HEK293 (cell line): Measurements from ENCODE around the gene KCNC2.

Experiments
- CTCF ChIA-PET: fragments of 350-600 bp; formaldehyde crosslinking; extraction: SDS; loops from one replicate; lab custom pipeline; 2021; ENCODE audit warnings: antibody characterized with exemption; lab: Yijun Ruan, JAX
- POLR2A ChIA-PET: fragments of 300-600 bp; formaldehyde crosslinking; extraction: SDS; loops from one replicate; lab custom pipeline; 2020; ENCODE audit warnings: antibody characterized with exemption, inconsistent platforms; lab: Yijun Ruan, JAX
- H3K27ac ChIP-seq: fragments of 200-500 bp; sonication (Bioruptor generic); 2 replicates; pipeline ENCODE4 v1.5.1; 2014; ENCODE audit warnings: low read depth, low read length, control low read depth, inconsistent platforms; ENCODE audit errors: extremely low read depth
- H3K36me3 ChIP-seq, 2 experiments: fragments of 200-500 bp in 1 of 2; sonication (Bioruptor generic) in 1 of 2; 1 replicate in 1 of 2; 2 replicates in 1 of 2; pipeline ENCODE4 v1.5.1; 2014 to 2017; ENCODE audit warnings: inconsistent platforms in 2 of 2, low read length in 2 of 2; ENCODE audit not compliant: control insufficient read depth in 2 of 2, insufficient read depth in 1 of 2
- H3K4me1 ChIP-seq: fragments of 200-500 bp; sonication (Bioruptor generic); 2 replicates; pipeline ENCODE4 v1.5.1; 2014; ENCODE audit warnings: mild to moderate bottlenecking, low read length, inconsistent platforms; ENCODE audit not compliant: control insufficient read depth, insufficient read depth
- H3K4me3 ChIP-seq: 2 replicates; pipeline ENCODE4 v1.5.1; 2011; ENCODE audit warnings: low read depth, mild to moderate bottlenecking, control low read depth, low read length, moderate library complexity
- H3K9me3 ChIP-seq: fragments of 200-500 bp; sonication (Bioruptor generic); 2 replicates; pipeline ENCODE4 v1.5.1; 2014; ENCODE audit warnings: low read depth, low read length, inconsistent platforms; ENCODE audit not compliant: control insufficient read depth, insufficient read depth
- BCL11A ChIP-seq: fragments of 450-650 bp; formaldehyde crosslinking; IDR thresholded peaks from 2 replicates; pipeline ENCODE4 v1.5.1; 2016; ENCODE audit warnings: low read depth, missing biosample characterization, missing genetic modification characterization
- BCL11B ChIP-seq: fragments of 450-650 bp; formaldehyde crosslinking; IDR thresholded peaks from 2 replicates; pipeline ENCODE4 v1.5.1; 2016; ENCODE audit warnings: low read depth, missing biosample characterization, missing genetic modification characterization
- GLIS1 ChIP-seq: fragments of 450-650 bp; formaldehyde crosslinking; IDR thresholded peaks from 2 replicates; pipeline ENCODE4 v1.5.1; 2016; ENCODE audit warnings: missing biosample characterization, missing genetic modification characterization
- HOXA7 ChIP-seq: sonication (generic); formaldehyde crosslinking; IDR thresholded peaks from 2 replicates; pipeline ENCODE4 v1.8.1; 2022; ENCODE audit warnings: missing genetic modification reagents, borderline replicate concordance
- KLF10 ChIP-seq: fragments of 450-650 bp; IDR thresholded peaks from 2 replicates; pipeline ENCODE4 v1.5.1; 2018; ENCODE audit warnings: missing biosample characterization, mild to moderate bottlenecking, missing genetic modification characterization
- KLF17 ChIP-seq: fragments of 450-650 bp; formaldehyde crosslinking; IDR thresholded peaks from 2 replicates; pipeline ENCODE4 v1.5.1; 2016; ENCODE audit warnings: missing biosample characterization, missing genetic modification characterization
- OSR2 ChIP-seq: fragments of 450-650 bp; formaldehyde crosslinking; IDR thresholded peaks from 2 replicates; pipeline ENCODE4 v1.5.1; 2016; ENCODE audit warnings: missing biosample characterization, missing genetic modification characterization
- PRDM1 ChIP-seq: fragments of 450-650 bp; formaldehyde crosslinking; IDR thresholded peaks from 2 replicates; pipeline ENCODE4; 2016; ENCODE audit warnings: missing biosample characterization, missing genetic modification characterization
- TCF7L2 ChIP-seq: IDR thresholded peaks from 2 replicates; pipeline ENCODE4 v1.6.1; 2011; ENCODE audit warnings: low read depth, mild to moderate bottlenecking, inconsistent platforms, low read length, moderate library complexity, borderline replicate concordance
- WT1 ChIP-seq: fragments of 450-650 bp; formaldehyde crosslinking; IDR thresholded peaks from 2 replicates; pipeline ENCODE4 v1.5.1; 2016; ENCODE audit warnings: missing biosample characterization, missing genetic modification characterization
- ZEB2 ChIP-seq: fragments of 450-650 bp; formaldehyde crosslinking; IDR thresholded peaks from 2 replicates; pipeline ENCODE4 v1.5.1; 2016; ENCODE audit warnings: missing biosample characterization, missing genetic modification characterization
- ZNF112 ChIP-seq: fragments of 450-650 bp; formaldehyde crosslinking; IDR thresholded peaks from 2 replicates; pipeline ENCODE4 v1.5.0; 2017; ENCODE audit warnings: missing biosample characterization, missing genetic modification characterization
- ZNF121 ChIP-seq: fragments of 450-650 bp; formaldehyde crosslinking; IDR thresholded peaks from 2 replicates; pipeline ENCODE4 v1.5.1; 2016; ENCODE audit warnings: missing biosample characterization, missing genetic modification characterization
- ZNF138 ChIP-seq: fragments of 450-650 bp; formaldehyde crosslinking; IDR thresholded peaks from 2 replicates; pipeline ENCODE4 v1.5.1; 2016; ENCODE audit warnings: missing biosample characterization, missing genetic modification characterization, borderline replicate concordance
- ZNF140 ChIP-seq: fragments of 450-650 bp; formaldehyde crosslinking; IDR thresholded peaks from 2 replicates; pipeline ENCODE4 v1.5.1; 2016; ENCODE audit warnings: missing biosample characterization, missing genetic modification characterization
- ZNF239 ChIP-seq: fragments of 450-650 bp; formaldehyde crosslinking; IDR thresholded peaks from 2 replicates; pipeline ENCODE4 v1.5.1; 2016; ENCODE audit warnings: missing biosample characterization, missing genetic modification characterization
- ZNF24 ChIP-seq: fragments of 450-650 bp; formaldehyde crosslinking; IDR thresholded peaks from 2 replicates; pipeline ENCODE4 v1.5.1; 2016; ENCODE audit warnings: missing biosample characterization, missing genetic modification characterization
- ZNF510 ChIP-seq: fragments of 450-650 bp; formaldehyde crosslinking; IDR thresholded peaks from 2 replicates; pipeline ENCODE4 v1.5.1; 2018; ENCODE audit warnings: mild to moderate bottlenecking, missing genetic modification characterization, missing biosample characterization; ENCODE audit not compliant: insufficient replicate concordance
- ZNF548 ChIP-seq: fragments of 450-650 bp; formaldehyde crosslinking; IDR thresholded peaks from 2 replicates; pipeline ENCODE4 v1.5.1; 2016; ENCODE audit warnings: missing biosample characterization, missing genetic modification characterization
- ZNF549 ChIP-seq: fragments of 450-650 bp; IDR thresholded peaks from 2 replicates; pipeline ENCODE4 v1.5.1; 2018; ENCODE audit warnings: missing biosample characterization, missing genetic modification characterization, mild to moderate bottlenecking, inconsistent platforms, moderate library complexity
- ZNF658 ChIP-seq: fragments of 450-650 bp; formaldehyde crosslinking; IDR thresholded peaks from 2 replicates; pipeline ENCODE4; 2016; ENCODE audit warnings: missing biosample characterization, missing genetic modification characterization
- ZNF660 ChIP-seq: fragments of 450-650 bp; IDR thresholded peaks from 2 replicates; pipeline ENCODE4 v1.5.1; 2018; ENCODE audit warnings: missing biosample characterization, mild to moderate bottlenecking, missing genetic modification characterization
- ZNF664 ChIP-seq: fragments of 450-650 bp; formaldehyde crosslinking; IDR thresholded peaks from 2 replicates; pipeline ENCODE4 v1.5.1; 2016; ENCODE audit warnings: missing biosample characterization, missing genetic modification characterization
- ZNF701 ChIP-seq: fragments of 450-650 bp; formaldehyde crosslinking; IDR thresholded peaks from 2 replicates; pipeline ENCODE4 v1.5.1; 2016; ENCODE audit warnings: missing biosample characterization, missing genetic modification characterization
- ZNF837 ChIP-seq: fragments of 450-650 bp; formaldehyde crosslinking; IDR thresholded peaks from 2 replicates; pipeline ENCODE4 v1.5.1; 2016; ENCODE audit warnings: missing biosample characterization, missing genetic modification characterization
- ZSCAN23 ChIP-seq: fragments of 450-650 bp; formaldehyde crosslinking; IDR thresholded peaks from 2 replicates; pipeline ENCODE4 v1.5.1; 2016; ENCODE audit warnings: missing biosample characterization, missing genetic modification characterization

KCNC2 gene

GRCh38 chr12:75137896-75138295 is 71.7 kb downstream of the KCNC2 start (continued):
- TF ChIP-seq BCL11B (tag by site-specific recombination): no peak
- TF ChIP-seq ZNF510 (tag by site-specific recombination): no peak
- no peak for TF ChIP-seq HOXA7 (CRISPR knock-in tag)
- TF ChIP-seq, all 188 proteins: peak for 0

- Histone ChIP-seq H3K9me3 (no peaks in the 10 kb centered on the region), H3K27ac (no peak overlapping the region), H3K4me1 (no peaks in the 10 kb centered on the region), H3K36me3 (no peaks in the 10 kb centered on the region), H3K4me3 (no peak overlapping the region)
- ChIA-PET POLR2A (no interaction called here), CTCF (no interaction called here)
- TF ChIP-seq ZNF660 (tag by site-specific recombination) (no peak), GLIS1 (tag by site-specific recombination) (no peak), ZNF658 (no peak), TCF7L2 (no peak), ZNF24 (tag by site-specific recombination) (no peak), ZNF548 (tag by site-specific recombination) (no peak)
- TF ChIP-seq, all 188 proteins: peak for 0
Observed at GRCh38 chr12:75135026-75135425, 74.6 kb downstream of the KCNC2 start.

- Histone ChIP-seq H3K9me3 (no peaks in the 10 kb centered on the region), H3K27ac (no peak overlapping the region), H3K4me3 (no peak overlapping the region), H3K36me3 (no peaks in the 10 kb centered on the region), H3K4me1 (no peaks in the 10 kb centered on the region)
- peak; percentile 90 for TF ChIP-seq WT1 (tag by site-specific recombination)
- TF ChIP-seq OSR2 (tag by site-specific recombination): peak; percentile 39; the same call in 1 of the 2 replicates
- no peak for TF ChIP-seq ZNF239
- 0 out of 2 replicates have a peak, but pooled peaks have one; percentile 16 for TF ChIP-seq KLF10 (tag by site-specific recombination)
- CTCF ChIA-PET: interaction anchor here (0.7 kb wide), 1 partner anchor 10 kb away, joined by 3 read pairs; no protein-coding TSS in a partner anchor
- POLR2A ChIA-PET: no interaction called here
Observed at GRCh38 chr12:75130811-75131210, 78.8 kb downstream of the KCNC2 start.

GRCh38 chr12:75129275-75129674 is 80.4 kb downstream of the KCNC2 start:
- CTCF ChIA-PET: no interaction called here
- Histone ChIP-seq H3K36me3 (no peaks in the 10 kb centered on the region), H3K4me3 (no peak overlapping the region), H3K4me1 (no peaks in the 10 kb centered on the region), H3K9me3 (no peaks in the 10 kb centered on the region)
- POLR2A ChIA-PET: no interaction called here
- TF ChIP-seq ZNF664 (tag by site-specific recombination) (no peak), TCF7L2 (no peak), BCL11A (tag by site-specific recombination) (no peak), ZNF837 (tag by site-specific recombination) (no peak)
- TF ChIP-seq, all 188 proteins: peak for 0
- no peak overlapping the region for H3K27ac ChIP-seq

- CTCF ChIA-PET: interaction anchor here (0.5 kb wide), 1 partner anchor 10 kb away, joined by 3 read pairs; no protein-coding TSS in a partner anchor
- Histone ChIP-seq H3K9me3 (no peaks in the 10 kb centered on the region; the same call in 1 of the 2 replicates), H3K27ac (no peak overlapping the region), H3K4me1 (no peaks in the 10 kb centered on the region), H3K36me3 (no peaks in the 10 kb centered on the region), H3K4me3 (no peak overlapping the region)
- POLR2A ChIA-PET: no interaction called here
- no peak for TF ChIP-seq ZSCAN23 (tag by site-specific recombination)
- no peak for TF ChIP-seq ZNF660 (tag by site-specific recombination)
- no peak for TF ChIP-seq KLF17 (tag by site-specific recombination)
- no peak for TF ChIP-seq ZNF138 (tag by site-specific recombination)
- no peak for TF ChIP-seq ZNF701
- no peak for TF ChIP-seq ZNF837 (tag by site-specific recombination)
- TF ChIP-seq ZNF549 (tag by site-specific recombination): no peak
- no peak for TF ChIP-seq PRDM1 (tag by site-specific recombination)
- TF ChIP-seq ZNF112 (tag by site-specific recombination): no peak
- no peak for TF ChIP-seq ZEB2
- TF ChIP-seq ZNF140 (tag by site-specific recombination): no peak
- no peak for TF ChIP-seq ZNF121
Observed at GRCh38 chr12:75121036-75121705, 88.5 kb downstream of the KCNC2 start.
